Measurements from ENCODE around the gene DLGAP1. TPM values are rescaled to one million over a fixed set of nuclear protein-coding genes. Genes with fewer than 3 reads are reported as not detected.

The DLGAP1 gene
- total RNA-seq, 1 experiment from 2014 or later, result 23.2 TPM

GRCh38 chr18:3500016-3500415 lies 955.1 kb downstream of the DLGAP1 start:
- DNase-seq, result no peak
- Histone ChIP-seq H3K4me2 (ENCODE audit: insufficient read depth, insufficient read length, low read length) (no peak overlapping the region), H3K27me3 (ENCODE audit: insufficient read depth, low read length) (no peaks in the 10 kb centered on the region; the same call in 1 of the 2 replicates), H3K9ac (ENCODE audit: extremely low read depth, insufficient read length, low read length) (no peak overlapping the region), H3K56ac (ENCODE audit: insufficient read length, low read depth, low read length) (no peak overlapping the region), H2BK20ac (ENCODE audit: low read depth, low read length, poor library complexity, severe bottlenecking) (no peak overlapping the region), H3K23me2 (ENCODE audit: insufficient read length, low read depth, low read length, poor library complexity, severe bottlenecking) (peaks cover 6% of the 10 kb centered on the region), H3K27ac (ENCODE audit: insufficient read length, low read depth, low read length) (no peak overlapping the region), H4K5ac (ENCODE audit: insufficient read length, low read depth, low read length) (no peak overlapping the region), H3K14ac (ENCODE audit: insufficient read depth, low read length) (no peak overlapping the region), H3K4ac (ENCODE audit: low read depth, low read length) (no peak overlapping the region), H4K91ac (ENCODE audit: insufficient read length, low read depth, low read length) (no peak overlapping the region), H2BK12ac (ENCODE audit: insufficient read length, low read depth, low read length) (no peak overlapping the region), H2AK5ac (ENCODE audit: insufficient read length, low read length) (no peak overlapping the region), H4K20me1 (ENCODE audit: control insufficient read depth, insufficient read depth, insufficient read length) (no peaks in the 10 kb centered on the region), H3K79me2 (ENCODE audit: insufficient read depth, low read length) (no peaks in the 10 kb centered on the region), H3K23ac (ENCODE audit: insufficient read length, low read depth, low read length) (no peak overlapping the region), H3K18ac (ENCODE audit: insufficient read length, low read depth, low read length) (no peak overlapping the region), H2BK5ac (ENCODE audit: insufficient read length, low read length) (no peak overlapping the region), H3K79me1 (ENCODE audit: insufficient read depth, low read depth, low read length, poor library complexity, severe bottlenecking) (no peaks in the 10 kb centered on the region), H2BK120ac (ENCODE audit: low read depth, low read length, poor library complexity, severe bottlenecking) (no peak overlapping the region), H4K8ac (replicated peaks; ENCODE audit: insufficient read length, low read depth, low read length) (no peak overlapping the region), H3K9me3 (ENCODE audit: control insufficient read depth, low read depth, low read length) (no peaks in the 10 kb centered on the region), H2BK15ac (ENCODE audit: low read depth, low read length) (no peak overlapping the region), H2AFZ (ENCODE audit: low read length) (no peak overlapping the region), H3K4me1 (ENCODE audit: insufficient read depth, low read length) (no peaks in the 10 kb centered on the region; the same call in 1 of the 2 replicates), H3T11ph (ENCODE audit: low read length) (no peak overlapping the region)
- peak overlapping the region in 1 of 2 experiments; percentile 81; a peak in 2 of 5 replicates for H3K4me3 Mint-ChIP-seq
- peaks cover 22 to 24% of the 10 kb centered on the region in 2 experiments for H3K4me1 Mint-ChIP-seq
- H3K9me3 Mint-ChIP-seq, result no peaks in the 10 kb centered on the region
- H3K36me3 Mint-ChIP-seq (ENCODE audit: insufficient read depth in 1 of 3, low read depth in 3 of 3), result no peaks in the 10 kb centered on the region
- no peak for TF ChIP-seq CTCF (conservative IDR thresholded peaks at IDR 0.05)
- H3K27me3 Mint-ChIP-seq (ENCODE audit: low read depth), result peaks cover 20% of the 10 kb centered on the region
- no CpG with 5 or more reads among the region's 5 CpGs for WGBS (ENCODE audit: extremely low coverage, insufficient read length, low lambda C conversion rate)
- H3K27ac Mint-ChIP-seq, result no peak overlapping the region
